ENCODE data around the gene JADE2.
"Not testable (repeated sequence)": the region's sequence is repeated elsewhere in the genome, so short reads cannot be mapped to it uniquely, and the experiment has no call there.

Gene JADE2

DNA sequence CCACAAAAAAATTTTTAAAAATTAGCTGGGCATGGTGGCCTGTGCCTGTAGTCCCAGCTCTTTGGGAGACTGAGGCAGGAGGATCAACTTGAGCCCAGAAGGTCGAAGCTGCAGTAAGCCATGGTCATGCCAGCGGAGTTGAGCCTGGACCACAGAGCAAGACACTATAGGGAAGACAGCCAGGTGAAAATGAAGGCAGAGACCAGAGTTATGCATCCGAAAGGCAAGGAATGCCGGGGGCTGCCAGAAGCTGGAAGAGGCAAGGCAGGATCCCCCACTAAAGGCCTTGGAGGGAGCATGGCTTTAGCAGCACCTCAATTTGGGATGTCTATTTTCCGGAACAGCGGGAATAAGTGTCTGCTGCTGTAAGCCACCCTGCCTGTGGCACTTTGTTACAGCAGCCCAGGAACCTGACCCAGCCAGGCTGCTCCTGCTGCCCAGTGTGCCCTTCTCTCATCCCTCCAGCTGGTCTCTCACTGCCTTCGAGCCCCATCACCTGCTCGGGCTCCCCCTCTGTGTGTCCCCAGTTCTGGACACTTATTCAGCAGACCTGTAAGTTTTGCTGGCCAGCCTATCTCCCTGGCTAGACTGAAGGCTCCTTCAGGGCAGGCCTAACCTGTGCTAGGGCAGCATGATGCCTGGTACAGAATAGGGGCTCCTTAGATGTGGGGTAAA, 16.8 kb upstream of the JADE2 start:
- DNase-seq = no peak

DNA sequence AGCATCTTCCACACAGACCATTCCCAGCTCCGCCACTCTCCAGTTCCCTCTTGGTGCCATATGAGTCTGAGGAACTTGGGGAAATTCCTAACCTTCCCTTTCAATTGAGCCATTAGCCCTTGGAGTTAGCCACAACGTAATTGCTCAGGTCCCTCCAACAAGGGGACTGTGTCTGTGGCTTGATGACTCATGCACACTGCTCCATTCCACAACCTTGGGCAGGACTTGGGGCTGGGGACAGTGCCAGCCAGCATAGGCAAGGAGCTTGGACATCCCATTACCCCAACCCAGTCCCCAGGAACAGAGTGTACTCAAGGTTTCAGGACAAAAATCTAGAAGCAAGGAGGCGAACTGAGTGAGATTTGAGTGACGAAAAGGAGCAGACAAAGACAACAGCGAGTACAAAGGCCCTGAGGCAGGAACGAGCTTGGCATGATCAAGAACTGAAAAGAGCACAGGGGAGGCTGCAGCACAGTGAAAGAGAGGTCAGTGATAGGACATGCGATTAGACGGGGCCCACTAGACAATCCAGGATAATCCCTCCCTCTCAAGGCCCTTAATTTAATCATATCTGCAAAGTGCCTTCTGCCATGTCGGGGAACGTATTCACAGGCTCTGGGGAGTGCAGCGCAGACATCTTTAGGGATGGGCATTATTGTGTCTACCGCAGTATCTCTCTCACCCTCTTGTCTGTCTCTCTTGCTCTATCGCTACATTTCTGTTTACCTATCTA, 16.0 kb upstream of the JADE2 start:
- no peak for DNase-seq

DNA sequence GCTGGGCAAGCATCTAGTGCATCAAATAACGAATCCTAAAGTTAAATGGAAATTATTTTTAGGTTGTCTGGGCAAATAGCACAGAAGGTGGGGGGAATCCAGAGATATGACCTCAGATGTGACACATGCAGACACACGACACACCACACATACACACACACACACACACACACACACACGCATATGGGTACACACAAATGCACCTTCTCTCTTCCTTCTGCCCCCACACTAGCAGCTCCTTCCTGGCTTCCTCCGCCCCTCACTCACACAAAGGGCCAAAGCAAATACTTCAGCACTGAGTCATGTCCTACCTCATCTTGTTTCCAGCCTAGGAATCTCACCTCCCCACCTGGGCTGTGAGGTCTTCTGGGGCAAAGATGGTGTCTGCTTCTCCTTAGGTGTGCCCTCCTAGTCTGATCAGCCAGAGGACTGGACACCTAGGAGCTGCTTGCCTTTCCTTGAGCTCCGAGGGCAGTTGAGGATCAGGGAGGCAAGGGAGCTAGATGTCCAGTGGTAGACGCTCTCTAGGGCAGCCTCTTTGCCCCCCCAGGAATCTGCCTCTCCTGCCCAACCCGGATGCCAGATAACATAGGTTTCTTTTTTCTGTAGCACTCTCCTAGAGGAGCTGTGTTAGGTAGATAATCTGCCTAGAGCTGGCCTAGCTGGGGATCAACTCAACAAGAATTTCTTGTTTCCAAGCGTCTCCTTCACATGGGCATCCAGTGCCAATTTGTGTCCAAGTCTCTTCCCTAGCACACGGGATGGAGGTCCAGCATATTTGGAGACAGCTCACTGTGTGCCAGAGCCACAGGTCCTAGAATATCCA, 14.3 kb upstream of the JADE2 start:
- no peak for DNase-seq

DNA sequence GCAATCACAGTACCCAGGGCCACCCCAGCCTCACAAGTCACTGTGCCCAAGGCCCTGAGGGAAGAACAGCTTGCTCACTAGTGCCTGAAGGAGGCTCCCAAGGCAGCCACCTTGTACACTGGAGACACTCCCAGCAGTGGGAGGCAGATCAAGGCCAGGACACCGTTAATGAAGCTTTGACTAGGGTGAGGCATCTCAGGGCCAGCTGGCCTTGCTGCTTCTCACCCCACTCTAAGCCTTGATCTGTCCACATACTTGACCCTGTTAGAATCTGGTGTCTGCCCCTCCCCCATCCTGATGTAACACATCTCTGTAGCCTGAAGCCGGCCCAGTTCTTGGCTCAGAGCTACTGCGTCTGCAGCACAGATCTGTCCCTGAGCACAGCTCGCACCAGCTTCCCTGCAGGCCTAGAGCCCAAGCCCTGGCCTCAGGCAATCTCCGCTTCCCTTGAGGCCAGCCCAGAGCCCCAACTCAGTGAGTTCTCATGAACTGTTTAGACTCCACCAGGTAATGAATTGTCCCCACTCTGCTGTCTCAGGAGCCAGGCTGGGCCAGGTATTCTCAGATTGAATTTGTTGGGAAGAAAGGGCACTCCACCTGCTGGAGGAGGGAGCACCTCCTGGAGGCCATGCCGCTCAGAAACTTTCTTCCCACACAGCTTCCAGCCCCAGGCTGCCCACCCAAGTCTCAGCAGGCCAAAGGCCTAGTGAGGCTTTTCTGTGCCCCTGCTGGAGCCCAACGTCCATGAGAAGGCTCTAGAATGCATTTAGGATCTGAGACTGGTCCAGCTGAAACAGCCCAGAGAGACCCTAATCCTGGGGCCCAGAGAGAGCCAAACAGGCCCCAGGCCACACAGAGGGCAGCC, 13.4 kb upstream of the JADE2 start:
- DNase-seq = no peak

- DNase-seq = no peak
These were observed 12.8 kb upstream of the JADE2 start for GRCh38 chr5:134512661-134512999.

DNA sequence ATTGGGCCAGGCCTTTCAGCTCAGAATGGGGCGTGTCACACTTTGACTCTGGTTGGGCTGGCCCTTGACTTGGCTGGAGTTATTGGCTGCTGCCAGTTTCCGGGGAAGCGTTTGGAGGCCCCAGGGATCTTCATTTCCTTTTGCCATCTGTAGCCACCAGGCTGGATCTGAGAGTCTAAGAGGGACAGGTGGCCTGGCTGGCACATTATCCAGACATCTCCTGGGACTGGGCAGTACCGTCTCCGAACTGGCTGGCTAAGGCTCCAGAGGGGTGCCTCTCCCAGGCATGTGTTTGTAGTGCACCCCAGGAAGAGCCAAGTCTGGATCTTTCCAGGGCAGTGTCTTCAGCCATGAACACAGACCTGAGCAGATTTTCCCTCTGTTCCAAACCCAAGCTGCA, 9.7 kb upstream of the JADE2 start:
- DNase-seq = no peak

DNA sequence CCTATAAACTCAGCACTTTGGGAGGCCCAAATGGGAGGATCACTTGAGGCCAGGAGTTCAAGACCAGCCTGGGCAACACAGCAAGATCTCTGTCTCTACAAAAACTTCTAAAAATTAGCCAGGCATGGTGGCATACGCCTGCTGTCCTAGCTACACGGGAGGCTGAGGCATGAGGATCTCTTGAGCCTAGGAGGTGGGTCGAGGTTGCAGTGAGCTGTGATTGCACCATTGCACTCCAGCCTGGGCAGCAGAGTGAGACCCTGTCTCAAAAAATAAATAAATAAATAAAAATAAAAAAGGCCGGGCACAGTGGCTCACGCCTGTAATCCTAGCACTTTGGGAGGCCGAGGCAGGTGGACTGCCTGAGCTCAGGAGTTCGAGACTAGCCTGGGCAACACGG, 8.5 kb upstream of the JADE2 start:
- DNase-seq = not testable (repeated sequence)

DNA sequence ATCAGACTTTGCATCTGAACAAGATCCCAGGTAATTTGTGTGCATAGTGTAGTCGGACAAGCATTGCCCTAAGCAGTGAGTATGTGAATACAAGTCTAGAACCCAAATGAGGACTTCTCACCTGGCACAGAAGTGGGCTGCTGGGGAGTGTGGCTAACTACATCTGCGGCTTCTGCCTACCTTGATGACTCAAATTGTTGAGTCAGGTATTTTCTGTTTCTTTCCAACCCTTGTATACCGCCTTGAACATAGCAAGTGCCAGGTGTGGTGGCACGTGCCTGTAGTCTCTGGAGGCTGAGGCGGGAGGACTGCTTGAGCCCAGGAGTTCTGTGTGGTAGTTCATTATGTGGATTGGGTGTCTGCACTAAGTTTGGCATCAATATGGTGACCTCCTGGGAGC, 7.9 kb upstream of the JADE2 start:
- DNase-seq = no peak

GRCh38 chr5:134519989-134520388, 5.5 kb upstream of the JADE2 start:
- DNase-seq = no peak

DNA sequence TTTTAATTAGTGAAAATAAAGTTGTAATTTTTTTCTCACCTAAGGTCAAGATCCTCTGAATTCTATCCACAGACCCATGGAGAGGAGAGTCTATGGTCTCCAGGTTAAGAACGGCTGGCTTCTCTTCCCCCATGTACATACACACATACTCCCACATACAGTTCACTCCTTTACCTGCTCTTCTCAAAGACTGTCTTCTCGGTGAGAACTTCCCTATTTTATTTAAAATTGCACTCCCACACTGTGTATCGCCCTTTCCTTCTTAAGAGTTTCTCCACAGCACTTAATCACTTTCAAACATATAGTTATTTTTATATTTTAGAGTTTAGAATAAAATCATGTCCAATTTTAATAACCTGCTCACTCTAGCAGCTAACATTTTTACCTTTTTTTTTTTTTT, 3.6 kb upstream of the JADE2 start:
- DNase-seq = no peak

GRCh38 chr5:134523543-134524271, 1.8 kb upstream of the JADE2 start:
- DNase-seq = no peak

DNA sequence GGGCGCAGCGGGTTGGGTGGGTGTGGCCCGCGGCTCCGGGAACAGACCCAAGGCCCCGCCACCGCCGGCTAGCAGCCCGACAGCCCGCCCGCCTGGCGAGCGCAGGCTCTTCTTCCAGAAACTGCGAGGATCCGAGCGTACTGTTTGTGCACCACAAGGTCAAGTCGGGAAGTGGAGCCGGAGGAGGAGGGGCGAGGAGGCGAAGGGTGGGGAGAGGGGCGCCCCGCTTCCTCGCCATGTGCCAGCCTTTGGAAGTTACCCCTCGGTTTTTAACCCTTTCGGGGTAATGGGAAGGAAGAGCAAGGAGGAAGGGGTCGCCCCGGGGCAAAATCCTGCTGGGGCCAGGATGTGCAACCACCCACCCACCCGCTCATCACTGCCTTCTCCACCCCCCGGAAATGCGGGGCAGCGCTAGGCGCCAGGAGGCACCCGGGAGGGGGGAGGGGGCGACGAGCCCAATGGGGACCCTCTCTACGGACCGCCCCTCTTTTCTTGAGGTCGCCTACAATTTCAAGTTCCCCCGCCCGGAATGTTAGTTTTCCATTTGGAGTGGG, 1.1 kb upstream of the JADE2 start:
- DNase-seq = no peak

DNA sequence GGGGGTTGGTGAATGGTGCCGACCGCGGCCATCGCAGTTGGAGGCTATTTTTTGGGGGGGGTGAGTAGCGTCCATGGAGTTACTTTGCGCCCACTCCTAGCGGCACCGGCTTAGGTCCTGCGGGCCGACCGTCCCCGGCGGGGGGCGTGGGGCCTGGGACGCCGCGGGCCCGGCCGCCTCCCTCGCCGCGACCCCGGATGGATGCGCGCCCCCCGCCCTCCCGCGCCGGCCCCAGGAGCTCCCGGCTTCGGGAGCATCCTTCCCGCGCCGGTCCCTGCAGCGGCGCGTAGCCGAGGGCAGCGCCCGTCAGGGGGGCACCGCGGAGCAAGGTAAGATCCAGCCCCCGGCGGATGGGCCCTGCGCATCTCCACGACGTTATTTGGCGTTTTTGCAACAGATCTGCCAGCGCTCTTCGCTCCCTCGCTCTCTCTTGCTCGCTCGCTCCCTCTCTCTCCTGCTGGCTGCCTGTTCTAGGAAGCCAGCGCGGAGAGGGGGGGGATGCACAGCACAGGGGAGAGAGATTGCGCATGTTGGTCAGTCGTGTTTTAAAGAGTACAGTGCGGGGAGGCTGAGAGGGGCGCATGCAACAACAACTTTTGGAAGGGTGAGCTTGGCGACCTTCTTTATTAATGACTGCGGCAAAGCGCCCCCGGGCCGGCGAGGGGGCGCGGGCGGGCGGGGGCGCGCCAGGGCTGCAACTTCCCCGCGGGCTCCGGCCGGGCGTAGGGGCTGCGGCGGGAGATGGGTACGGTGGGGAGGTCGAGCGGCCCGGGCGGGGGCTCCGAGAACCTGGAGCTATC, 413 bp downstream of the JADE2 start:
- DNase-seq = no peak

DNA sequence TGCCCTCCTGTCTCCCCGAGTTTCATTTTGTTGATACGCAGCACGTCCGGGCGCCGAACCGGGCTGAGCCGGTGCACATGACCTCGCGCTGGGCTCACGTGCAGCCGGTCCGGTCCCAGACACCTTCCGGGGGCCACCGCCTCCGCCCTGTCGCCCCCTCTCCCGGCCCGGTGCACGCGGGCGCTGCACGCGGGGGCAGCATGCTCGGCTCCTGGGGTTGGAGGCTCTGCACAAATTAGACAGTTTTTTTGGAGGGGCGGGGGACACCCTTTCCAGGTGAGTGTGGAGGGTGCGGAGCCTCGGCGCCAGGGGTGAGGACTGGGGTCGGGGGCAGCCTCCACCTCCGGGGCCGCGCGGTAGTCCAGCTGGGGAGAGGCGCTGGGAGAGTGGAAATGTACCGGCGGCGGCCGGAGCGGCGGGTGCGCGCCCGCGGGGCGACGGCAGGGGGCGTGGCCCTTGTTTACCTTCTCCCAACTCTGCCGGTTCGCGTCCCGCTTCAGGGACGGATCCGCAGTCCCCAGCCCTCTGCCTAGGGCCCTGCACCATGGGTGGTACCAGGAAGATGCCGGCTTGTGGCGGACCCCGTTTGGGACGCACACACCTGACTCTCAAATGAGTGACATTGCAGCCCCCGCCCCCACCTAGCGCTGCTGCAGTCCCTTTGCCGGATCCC, 1.1 kb downstream of the JADE2 start:
- no peak for DNase-seq

DNA sequence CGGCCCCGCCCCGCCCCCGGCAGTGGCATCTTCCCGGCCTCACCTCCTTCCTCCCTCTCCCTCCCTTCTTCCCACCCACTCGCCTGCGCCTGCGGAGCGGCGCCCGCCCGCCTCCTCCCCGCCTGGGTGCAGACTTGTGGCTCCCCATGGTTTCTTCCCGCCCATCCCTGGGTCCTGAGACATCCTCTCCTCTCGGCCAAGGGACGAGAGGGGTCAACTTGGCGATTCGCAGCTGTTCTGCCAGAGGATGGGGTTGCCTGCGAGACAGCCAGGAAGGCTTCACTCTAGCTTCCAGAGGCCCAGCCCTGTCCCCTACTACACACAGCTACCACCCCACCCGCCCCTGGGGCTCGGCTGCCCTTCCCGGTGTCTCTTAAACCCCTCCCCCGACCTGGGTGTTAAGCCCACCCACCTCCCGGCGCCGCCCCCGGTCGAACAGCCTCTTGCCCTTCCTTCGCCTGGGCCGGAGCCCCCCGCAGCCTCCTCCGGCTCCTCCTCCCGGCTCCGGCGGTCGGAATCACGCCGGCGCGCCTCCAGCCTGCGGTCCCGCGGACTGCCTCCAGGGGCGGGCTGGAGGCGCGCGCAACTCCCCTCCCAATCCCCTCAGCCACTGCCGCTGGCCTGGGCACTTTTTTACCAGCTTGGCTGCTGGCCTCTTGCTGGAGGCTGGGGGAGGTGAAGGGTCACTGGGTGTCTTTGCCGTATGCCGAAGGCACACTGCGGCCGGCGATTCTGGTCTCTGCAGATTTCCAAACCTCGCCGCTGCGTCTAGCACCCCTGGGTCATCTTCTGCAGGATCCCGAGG, 1.9 kb downstream of the JADE2 start:
- DNase-seq = no peak

DNA sequence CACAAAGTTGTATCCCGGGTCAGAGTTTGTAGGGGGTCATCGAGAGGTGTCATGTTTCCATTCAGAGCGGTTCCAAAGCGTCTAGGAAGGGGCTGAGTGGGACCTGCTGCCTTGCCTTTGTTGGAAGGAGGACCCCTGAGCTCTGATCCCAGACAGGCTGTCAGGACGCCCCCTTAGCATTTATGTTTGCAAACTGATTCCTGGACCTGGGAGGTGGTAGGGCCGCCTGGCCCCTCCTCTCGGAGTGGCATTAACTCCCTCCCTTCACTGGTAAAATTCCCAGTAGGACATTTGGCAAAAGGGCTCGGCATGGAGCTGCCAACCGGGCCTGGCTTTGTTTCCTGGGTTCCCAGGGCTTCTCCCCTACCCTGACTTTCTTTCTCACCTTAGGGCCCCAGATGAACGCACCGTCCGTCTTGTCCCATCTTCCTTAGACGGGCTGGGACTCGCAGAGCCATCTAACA, 2.5 kb downstream of the JADE2 start:
- DNase-seq = no peak

GRCh38 chr5:134528556-134528955, 3.1 kb downstream of the JADE2 start:
- DNase-seq = no peak

GRCh38 chr5:134529460-134529859, 4.0 kb downstream of the JADE2 start:
- DNase-seq = no peak

DNA sequence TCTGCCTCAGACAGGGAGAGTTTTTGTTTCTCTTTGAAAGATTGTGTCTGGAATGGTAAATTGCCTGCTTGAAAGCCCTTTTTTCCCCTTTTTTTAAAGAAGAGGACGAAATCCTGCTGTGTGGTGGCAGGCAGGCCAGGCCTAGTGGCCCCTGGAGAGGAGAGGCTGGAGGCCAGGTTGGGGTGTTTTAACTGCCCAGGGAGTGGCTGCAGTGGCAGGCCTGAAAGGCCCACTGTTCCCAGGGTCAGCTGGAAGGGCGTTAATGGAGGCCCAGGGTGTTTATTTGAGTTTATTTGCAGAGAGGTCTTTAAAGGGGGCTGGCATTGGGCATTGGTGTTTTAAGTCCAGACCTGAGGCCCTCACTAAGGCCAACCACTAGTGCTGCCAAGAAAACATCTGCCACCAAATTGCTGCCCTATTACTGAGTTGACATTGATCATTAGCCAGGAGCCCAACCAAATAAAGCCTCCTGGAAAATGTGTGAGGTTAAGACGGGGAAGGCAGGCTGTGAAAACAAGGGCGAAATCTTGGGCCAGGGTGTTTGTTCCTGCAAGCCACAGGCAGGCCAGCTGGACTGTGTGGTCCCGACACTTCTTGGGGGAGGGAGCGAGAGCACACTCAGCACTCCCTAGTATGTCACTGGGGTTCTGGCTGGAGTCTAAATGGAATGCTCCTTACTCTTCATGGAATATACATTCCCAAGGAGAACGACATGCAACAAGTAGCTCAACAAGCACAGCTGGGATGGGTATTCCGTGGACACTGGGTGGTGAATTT, 5.0 kb downstream of the JADE2 start:
- DNase-seq = no peak

All from NCI-H1417 treated with DMSO at 0.1 percent for 48 hours (cell line).